ENCODE data around the gene SMLR1.

SMLR1 gene

GRCh38 chr6:130825772-130826441, 1.3 kb upstream of the SMLR1 start:
- no peak for DNase-seq (ENCODE audit: low spot score)

DNA sequence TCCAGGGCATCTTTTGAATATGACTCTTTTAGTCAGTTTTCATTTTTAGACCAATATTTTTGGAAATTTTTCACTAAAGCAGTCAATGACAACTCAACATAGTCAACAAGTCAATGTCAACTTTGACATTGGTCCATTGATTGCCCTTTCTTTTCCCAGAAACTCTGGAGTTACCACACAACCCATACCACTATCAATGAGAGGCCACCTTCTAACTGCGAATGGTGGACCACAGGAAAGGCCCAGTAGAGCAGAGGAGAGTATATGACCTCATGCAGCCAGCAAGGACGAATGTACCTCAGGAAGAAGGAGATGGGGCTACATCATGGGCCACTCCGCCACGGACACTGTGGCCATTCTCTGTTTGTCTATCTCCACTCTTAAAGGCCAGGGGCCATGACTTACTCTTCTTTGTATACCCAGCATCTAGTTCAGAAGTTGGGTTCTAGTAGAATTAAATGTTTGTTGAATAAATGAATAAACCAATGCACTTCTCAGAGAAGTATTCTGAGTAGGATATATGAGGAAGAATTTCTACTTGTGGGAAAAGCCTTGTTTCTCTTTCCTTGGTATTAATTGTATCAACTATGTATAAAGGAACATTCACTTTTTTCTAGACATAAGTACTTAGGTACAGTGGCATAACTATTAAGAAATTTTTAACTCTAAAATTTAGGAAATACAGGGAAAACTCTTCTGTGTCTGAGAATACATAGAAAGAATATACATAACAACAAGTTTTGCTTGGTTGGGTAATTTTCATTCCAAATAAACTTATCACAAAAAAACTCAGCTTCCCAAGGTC, 562 bp upstream of the SMLR1 start:
- DNase-seq (ENCODE audit: low spot score): no peak

DNA sequence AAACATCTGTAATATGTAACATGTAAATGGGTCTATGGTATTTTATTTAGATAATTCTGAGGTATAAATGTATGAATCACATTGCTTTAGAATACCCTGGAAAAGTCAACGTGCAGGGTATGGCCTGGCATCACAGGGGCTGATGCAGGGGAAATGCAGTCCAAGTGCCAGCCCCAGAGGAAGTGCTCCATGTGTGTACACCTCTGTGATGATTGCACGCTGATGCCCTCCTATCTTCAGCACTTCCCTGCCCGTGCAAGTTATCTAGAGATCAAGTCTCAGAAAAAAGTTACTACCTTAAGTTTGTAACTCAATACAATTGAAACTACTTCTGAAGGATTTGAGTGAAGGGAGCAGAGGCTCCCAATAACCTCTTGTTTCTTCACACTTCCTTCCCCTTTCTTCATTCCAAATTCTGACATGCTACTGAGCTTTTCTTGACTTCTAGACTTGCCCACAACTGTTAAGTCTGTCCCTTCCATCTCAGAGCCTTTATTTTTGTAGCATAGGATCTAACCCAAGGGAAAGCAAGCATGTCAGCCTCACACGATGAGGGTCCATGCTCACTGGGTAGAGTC, 2.2 kb downstream of the SMLR1 start:
- DNase-seq (ENCODE audit: low spot score): no peak

DNA sequence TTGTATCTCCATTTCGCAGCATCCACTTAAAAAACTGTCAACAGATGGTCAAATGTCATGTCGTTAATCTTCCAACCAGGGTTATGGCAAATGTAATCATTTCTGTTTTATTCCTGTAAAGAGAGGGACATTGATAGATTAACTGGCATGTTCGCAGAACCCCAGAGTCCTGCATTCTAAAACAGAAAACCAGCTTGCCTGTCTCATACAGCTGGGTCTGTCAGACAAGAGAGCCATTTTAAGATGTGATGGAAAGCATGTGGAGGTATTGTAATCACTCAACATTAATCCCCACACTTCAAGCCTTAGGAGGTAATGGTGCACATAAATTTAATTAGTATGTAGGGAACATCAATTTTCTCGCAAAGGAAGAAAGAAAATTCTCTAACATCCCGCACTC, 4.4 kb downstream of the SMLR1 start:
- no peak for DNase-seq (ENCODE audit: low spot score)

GRCh38 chr6:130833569-130833968, 6.4 kb downstream of the SMLR1 start:
- no peak for DNase-seq (ENCODE audit: low spot score)

- DNase-seq (ENCODE audit: low spot score): no peak
Observed at GRCh38 chr6:130834482-130835251, 7.5 kb downstream of the SMLR1 start.

DNA sequence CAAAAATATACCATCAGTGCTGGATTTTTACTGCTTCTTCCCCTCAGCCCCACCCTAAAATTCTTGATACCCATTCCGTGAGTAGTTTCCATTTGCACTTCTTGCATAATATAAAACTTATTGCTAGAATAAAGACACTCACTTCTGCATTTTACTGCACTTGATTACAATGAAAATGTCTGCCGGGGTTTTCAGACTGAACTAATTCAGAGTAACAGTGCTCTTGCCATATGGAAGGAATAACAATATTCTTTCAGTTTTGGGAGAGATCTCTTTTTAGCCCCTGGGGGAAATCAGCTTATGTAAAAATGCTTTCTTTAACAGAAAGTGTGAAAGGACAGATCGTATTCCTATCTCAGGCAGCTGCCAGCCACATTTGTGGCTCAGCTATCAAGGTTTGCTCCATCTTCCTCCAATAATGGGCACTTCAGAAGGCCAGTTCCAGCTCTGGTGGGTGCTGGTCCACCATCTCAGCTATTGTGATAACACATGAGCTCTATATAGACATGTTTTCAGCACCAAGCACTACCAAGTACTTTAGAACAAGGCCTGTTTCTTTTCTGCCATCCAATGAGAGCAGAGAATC, 8.9 kb downstream of the SMLR1 start:
- DNase-seq (ENCODE audit: low spot score): no peak

GRCh38 chr6:130837067-130837466, 9.9 kb downstream of the SMLR1 start:
- DNase-seq (ENCODE audit: low spot score): no peak

- no peak for DNase-seq (ENCODE audit: low spot score)
Observed at GRCh38 chr6:130838250-130838860, 11.1 kb downstream of the SMLR1 start.

DNA sequence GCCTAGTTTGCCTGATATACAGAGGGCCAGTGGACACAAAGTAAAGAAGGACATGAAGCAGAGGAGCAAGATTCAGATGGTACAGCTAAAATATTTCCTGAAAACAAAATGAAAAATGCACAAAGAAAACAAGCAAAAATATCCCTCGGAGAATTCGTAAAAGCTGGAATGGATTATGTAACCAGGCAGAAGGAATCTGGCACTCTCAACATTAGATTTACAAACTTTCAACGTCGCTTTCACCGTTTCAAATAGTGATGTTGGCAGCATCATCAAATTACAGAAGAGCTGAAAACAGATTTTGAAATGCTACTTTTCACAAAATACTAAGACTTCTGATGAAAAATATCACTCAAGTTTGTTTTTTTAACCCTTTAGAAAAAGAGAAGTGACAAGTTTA, 11.7 kb downstream of the SMLR1 start:
- DNase-seq (ENCODE audit: low spot score): no peak

- DNase-seq (ENCODE audit: low spot score): no peak
Observed at GRCh38 chr6:130839379-130839778, 12.2 kb downstream of the SMLR1 start.

GRCh38 chr6:130840050-130840449, 12.8 kb downstream of the SMLR1 start:
- no peak for DNase-seq (ENCODE audit: low spot score)

DNA sequence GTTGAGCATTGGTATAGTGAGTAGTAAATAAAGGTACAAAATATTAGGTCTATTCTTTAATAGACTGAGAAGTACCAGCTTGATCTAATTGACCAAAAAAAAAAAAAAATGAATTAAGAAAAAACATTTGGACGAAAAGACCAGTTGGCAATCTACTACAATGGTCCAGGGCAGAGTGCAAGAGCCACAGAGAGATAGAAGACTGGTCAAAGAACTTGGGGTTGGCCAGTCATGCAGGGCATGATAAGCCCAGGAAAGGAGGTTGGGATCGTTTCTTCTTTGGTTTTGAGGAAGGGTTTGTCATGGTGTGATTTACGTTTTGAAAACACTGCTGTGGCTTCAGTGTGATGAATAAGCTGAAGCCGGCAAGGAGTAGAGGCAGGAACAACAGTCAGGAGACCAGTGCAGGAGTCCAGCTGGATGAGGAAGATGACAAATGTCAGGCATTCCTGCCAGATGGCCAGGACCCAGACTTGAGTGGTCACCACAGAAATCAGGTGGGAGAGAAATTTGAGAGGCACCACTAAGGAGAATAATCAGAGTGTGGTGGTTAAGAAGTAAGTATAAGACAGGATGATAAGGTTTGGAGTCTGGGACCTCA, 14.0 kb downstream of the SMLR1 start:
- DNase-seq (ENCODE audit: low spot score): no peak

GRCh38 chr6:130843575-130844320, 16.5 kb downstream of the SMLR1 start:
- peak; percentile 16 for DNase-seq (ENCODE audit: low spot score)

DNA sequence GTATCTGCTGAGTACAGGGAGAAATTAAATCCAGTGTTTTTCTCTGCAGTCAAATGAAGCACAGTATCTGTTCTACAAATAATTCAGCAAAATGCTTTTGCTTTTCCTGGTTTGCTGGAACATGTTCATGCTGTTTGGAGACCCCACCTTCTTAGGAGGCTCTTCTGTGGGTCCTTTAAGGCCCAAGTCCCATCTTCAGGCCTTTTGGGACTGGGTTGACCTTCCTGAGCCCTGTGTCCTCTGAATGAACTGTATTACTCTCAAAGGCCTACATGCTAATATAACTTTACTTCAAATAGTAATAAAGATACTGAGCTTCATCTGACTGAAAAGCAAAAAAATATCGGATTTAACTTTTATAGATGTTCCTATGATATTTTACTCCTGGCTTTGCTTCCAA, 19.3 kb downstream of the SMLR1 start:
- DNase-seq (ENCODE audit: low spot score): no peak

DNA sequence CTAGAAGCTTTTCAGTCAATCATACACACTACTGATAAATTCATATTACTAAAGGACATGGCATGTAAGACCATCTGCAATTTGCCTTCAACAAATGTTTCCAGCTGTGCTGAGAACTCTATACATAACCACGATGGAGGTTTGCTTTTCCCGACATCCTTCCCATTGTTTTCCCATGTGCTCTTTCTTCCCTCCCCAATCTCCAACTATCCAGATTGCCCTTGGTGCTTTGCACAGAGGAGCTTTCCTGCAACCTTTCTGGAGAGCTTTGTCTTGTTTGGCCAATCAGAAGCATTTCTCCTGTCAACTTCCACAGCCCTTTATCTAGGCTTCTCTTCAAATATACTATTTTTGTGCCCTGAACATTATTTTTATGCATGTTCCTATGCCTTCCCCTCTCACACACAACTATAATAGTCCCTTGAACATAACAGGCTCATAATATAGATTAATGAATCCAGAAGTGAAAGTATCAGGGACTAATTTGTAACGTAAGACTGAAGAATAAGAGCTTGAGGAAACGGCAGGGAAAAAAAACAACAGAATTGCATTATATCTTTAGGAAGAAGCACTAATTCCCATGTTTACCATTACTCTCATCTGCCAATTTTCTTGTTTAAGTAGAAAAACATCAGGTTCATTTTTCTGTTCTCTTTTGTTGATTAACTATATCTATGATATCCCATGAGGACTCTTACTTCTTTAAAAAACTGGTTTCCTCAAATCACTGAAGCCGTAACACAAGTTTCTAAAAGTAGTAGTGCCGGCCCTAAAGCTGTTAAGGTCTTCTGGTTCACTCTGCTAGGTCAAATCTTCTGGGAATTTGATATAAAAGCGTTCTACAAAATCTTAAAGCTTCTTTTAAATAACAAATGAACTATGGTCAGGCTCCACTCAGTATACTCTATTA, 20.1 kb downstream of the SMLR1 start:
- DNase-seq (ENCODE audit: low spot score): no peak

DNA sequence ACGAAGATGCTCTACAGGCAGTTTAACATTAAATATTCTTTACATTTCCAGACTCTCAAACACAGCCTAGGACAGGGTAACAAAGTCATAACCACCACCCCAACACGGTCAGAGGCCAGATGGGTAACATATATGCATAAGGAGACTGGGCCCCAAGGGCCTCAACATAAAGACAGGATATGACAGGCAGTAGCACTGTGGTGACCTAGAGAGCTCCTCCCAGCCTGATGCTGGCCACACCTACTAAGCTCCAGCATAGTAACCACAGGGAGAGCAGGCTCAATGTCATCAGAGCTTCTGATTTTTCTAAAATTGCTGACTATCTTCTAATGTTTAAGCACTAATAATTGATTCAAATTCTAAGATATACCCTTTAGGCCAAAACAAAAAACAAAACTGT, 21.7 kb downstream of the SMLR1 start:
- peak; percentile 11 for DNase-seq (ENCODE audit: low spot score)

- DNase-seq (ENCODE audit: low spot score): no peak
Observed at GRCh38 chr6:130849594-130849993, 22.4 kb downstream of the SMLR1 start.

DNA sequence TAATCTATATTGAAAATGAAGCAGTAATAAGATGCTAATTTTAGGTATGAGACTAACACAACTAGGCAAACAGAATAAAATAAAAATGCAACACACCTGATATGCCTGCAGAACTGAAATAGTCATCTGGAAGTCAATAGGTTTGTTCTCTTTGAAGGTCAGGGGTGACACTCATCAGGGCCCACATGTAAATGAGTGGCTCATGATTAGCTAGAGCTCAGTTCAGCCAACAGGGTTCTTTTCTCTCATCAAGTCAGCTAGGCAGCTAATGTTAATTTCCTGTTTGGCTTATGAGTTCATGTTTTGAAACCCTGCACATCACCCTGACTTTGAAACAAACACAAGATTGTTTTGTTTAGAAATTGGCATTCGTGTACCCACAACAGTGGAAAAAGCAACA, 23.8 kb downstream of the SMLR1 start:
- DNase-seq (ENCODE audit: low spot score): no peak
